HCT116 (cell line): Measurements from ENCODE around the gene PRR14L.

ENCODE experiments used
- MAX ChIP-seq: IDR thresholded peaks from 2 replicates; pipeline ENCODE4 v1.6.1; 2012
- POLR2A ChIP-seq: IDR thresholded peaks from 2 replicates; pipeline ENCODE4 v1.7.0; 2011; ENCODE audit warnings: borderline replicate concordance; ENCODE audit not compliant: insufficient read depth, insufficient read length; ENCODE audit errors: extremely low read depth
- RAD21 ChIP-seq: IDR thresholded peaks from 2 replicates; pipeline ENCODE4 v1.6.1; 2012; ENCODE audit warnings: low read depth, mild to moderate bottlenecking
- SIN3A ChIP-seq: IDR thresholded peaks from 2 replicates; pipeline ENCODE4 v1.6.1; 2012; ENCODE audit warnings: low read depth
- TF ChIP-seq, protein P1 (sequence below), 3 experiments: fragments of 200-600 bp in 1 of 3; sonication (generic) in 1 of 3; IDR thresholded peaks in 2 of 3; conservative IDR thresholded peaks in 1 of 3; 2 replicates each; pipeline ENCODE4 v1.5.1; 2012 to 2017; ENCODE audit warnings: low read depth in 2 of 3, low read length in 2 of 3, antibody characterized with exemption in 1 of 3, borderline replicate concordance in 1 of 3, control low read depth in 1 of 3, mild to moderate bottlenecking in 1 of 3, mixed read lengths in 1 of 3, mixed run types in 1 of 3, moderate library complexity in 1 of 3; ENCODE audit not compliant: insufficient read depth in 1 of 3

DNA sequence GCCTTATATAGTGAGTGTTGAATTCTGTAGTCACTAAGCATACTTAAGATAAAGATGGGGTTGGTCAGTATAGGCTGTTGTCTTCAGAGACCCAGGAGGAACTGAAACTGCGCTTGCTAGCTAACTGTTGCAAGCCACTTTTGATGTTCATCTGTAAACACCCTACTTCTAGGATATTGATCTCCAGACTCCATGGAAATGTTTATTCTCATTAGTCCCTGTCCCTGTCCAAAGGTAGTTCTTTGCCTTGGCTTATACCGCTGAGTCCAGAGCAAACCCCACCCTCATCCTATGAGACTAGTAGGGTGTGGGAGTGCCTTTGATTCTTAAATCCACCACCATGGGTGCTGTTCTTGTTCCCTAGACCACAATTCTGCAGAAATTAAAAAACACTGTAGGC lies 40.3 kb upstream of the PRR14L start:
- TF ChIP-seq POLR2A = no peak
- TF ChIP-seq RAD21 = no peak
- TF ChIP-seq, protein P1, sequence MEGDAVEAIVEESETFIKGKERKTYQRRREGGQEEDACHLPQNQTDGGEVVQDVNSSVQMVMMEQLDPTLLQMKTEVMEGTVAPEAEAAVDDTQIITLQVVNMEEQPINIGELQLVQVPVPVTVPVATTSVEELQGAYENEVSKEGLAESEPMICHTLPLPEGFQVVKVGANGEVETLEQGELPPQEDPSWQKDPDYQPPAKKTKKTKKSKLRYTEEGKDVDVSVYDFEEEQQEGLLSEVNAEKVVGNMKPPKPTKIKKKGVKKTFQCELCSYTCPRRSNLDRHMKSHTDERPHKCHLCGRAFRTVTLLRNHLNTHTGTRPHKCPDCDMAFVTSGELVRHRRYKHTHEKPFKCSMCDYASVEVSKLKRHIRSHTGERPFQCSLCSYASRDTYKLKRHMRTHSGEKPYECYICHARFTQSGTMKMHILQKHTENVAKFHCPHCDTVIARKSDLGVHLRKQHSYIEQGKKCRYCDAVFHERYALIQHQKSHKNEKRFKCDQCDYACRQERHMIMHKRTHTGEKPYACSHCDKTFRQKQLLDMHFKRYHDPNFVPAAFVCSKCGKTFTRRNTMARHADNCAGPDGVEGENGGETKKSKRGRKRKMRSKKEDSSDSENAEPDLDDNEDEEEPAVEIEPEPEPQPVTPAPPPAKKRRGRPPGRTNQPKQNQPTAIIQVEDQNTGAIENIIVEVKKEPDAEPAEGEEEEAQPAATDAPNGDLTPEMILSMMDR (IDR thresholded peaks at IDR 0.05 in 2 of 3, conservative IDR thresholded peaks at IDR 0.05 in 1 of 3; ENCODE audit: borderline replicate concordance in 1 of 3, insufficient read depth in 1 of 3, low read depth in 2 of 3, low read length in 2 of 3) = no peak
- no peak for TF ChIP-seq SIN3A
- no peak for TF ChIP-seq MAX
